Ovary (tissue), 3 donors: ENCODE measurements around the gene KCNAB3.

ENCODE experiments used
- CTCF ChIP-seq, 3 donors: fragments of 450-650 bp in 2 of 3; fragments of 200-600 bp in 1 of 3; IDR thresholded peaks; one replicate each; pipeline versions ENCODE4 v1.5.1 to v1.8.0; 2016 to 2022; ENCODE audit warnings: antibody characterized with exemption in 3 of 3, mild to moderate bottlenecking in 1 of 3
- EP300 ChIP-seq: sonication (generic); formaldehyde crosslinking; IDR thresholded peaks from one replicate; pipeline ENCODE4 v1.6.1; 2017; ENCODE audit warnings: antibody characterized with exemption
- donor health status: DM: no; HTN: no; CAD: no.

DNA sequence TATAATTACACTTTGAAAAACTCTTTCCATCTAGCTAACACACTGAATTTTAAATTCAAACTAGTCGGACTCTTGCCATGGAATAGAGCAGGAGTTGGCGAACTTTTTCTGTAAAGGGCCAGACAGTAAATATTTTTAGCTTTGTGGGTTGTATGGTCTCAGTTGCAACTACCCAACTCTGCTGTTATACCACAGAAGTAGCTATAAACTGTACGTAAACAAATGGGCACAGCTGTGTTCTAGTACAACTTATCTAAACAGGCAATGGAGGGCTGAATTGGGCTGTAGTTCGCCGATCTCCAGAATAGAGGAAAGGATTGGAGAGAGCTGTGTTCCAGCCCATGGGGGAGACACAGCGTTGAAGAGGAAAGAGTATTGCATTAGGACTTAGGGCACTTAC lies 11.1 kb upstream of the KCNAB3 start:
- TF ChIP-seq CTCF (IDR thresholded peaks at IDR 0.05) (no peak), EP300 (no peak)
